Measurements from ENCODE around the gene ASMTL.

The ASMTL gene

GRCh38 chrX:1355131-1356046, 97.3 kb downstream of the ASMTL start:
- Histone ChIP-seq H3K4me3 (ENCODE audit: severe bottlenecking) (no peak overlapping the region), H3K36me3 (ENCODE audit: low read depth) (no peaks in the 10 kb centered on the region), H3K9me3 (ENCODE audit: severe bottlenecking) (peaks cover 12% of the 10 kb centered on the region), H3K4me1 (ENCODE audit: insufficient read depth, poor library complexity, severe bottlenecking) (no peaks in the 10 kb centered on the region), H3K27ac (ENCODE audit: poor library complexity, severe bottlenecking) (no peak overlapping the region), H3K27me3 (ENCODE audit: insufficient read depth, poor library complexity, severe bottlenecking) (no peaks in the 10 kb centered on the region)
- ATAC-seq (ENCODE audit: low read depth) (peak; percentile 42), DNase-seq (ENCODE audit: low spot score) (no peak)
- no peak for TF ChIP-seq CTCF (IDR thresholded peaks at IDR 0.05; ENCODE audit: poor library complexity, severe bottlenecking)

- Histone ChIP-seq H3K4me3 (ENCODE audit: severe bottlenecking) (no peak overlapping the region), H3K27ac (ENCODE audit: poor library complexity, severe bottlenecking) (no peak overlapping the region), H3K27me3 (ENCODE audit: insufficient read depth, poor library complexity, severe bottlenecking) (no peaks in the 10 kb centered on the region), H3K4me1 (ENCODE audit: insufficient read depth, poor library complexity, severe bottlenecking) (no peaks in the 10 kb centered on the region), H3K9me3 (ENCODE audit: severe bottlenecking) (peaks cover 12% of the 10 kb centered on the region), H3K36me3 (ENCODE audit: low read depth) (no peaks in the 10 kb centered on the region)
- ATAC-seq (ENCODE audit: low read depth) (no peak), DNase-seq (ENCODE audit: low spot score) (no peak)
- no peak for TF ChIP-seq CTCF (IDR thresholded peaks at IDR 0.05; ENCODE audit: poor library complexity, severe bottlenecking)
Measured at GRCh38 chrX:1354036-1355019, 98.4 kb downstream of the ASMTL start.
